GM18907 (cell line): ENCODE results near the gene ENOX1.

ENCODE experiments used
- ATAC-seq: cut with Tn5 transposase; IDR thresholded peaks from one replicate; pipeline ENCODE4 v1.9.1; 2021; ENCODE audit warnings: mild to moderate bottlenecking, moderate library complexity; ENCODE audit not compliant: unreplicated experiment

Gene ENOX1

DNA sequence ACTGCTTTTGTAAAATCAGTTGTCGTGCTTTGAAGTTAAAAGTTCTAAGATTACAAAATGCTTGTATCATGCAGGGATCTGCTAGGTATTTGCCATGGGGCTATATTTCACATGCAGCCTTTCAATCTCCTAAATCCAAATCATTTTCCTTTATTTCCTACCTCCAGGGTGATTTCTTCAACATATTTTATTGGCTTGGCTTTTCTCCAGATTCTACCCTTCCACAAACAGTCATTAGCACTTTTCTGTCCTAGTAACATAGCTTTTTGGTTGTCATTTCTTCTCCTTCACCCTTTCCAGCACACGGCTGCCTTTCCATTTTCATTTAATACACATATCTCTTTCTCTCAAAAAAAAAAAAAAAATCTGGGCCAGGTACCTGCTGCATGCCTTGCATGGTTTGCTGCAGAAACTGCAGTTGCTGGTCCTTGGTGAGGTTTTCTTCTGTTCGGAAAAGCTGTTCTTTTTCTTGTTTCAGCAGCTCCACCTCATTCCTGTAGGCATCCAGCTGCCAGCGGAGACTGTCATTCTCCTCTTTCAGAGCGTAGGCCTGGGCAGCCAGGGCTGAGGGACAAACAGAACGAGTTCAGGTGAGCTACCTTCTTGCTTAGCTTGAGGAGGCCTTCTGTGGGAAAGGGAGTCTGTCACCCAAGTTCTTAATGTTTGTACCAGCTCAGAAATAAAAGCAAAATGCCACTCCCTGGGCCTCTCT, 488.6 kb downstream of the ENOX1 start:
- ATAC-seq: no peak

DNA sequence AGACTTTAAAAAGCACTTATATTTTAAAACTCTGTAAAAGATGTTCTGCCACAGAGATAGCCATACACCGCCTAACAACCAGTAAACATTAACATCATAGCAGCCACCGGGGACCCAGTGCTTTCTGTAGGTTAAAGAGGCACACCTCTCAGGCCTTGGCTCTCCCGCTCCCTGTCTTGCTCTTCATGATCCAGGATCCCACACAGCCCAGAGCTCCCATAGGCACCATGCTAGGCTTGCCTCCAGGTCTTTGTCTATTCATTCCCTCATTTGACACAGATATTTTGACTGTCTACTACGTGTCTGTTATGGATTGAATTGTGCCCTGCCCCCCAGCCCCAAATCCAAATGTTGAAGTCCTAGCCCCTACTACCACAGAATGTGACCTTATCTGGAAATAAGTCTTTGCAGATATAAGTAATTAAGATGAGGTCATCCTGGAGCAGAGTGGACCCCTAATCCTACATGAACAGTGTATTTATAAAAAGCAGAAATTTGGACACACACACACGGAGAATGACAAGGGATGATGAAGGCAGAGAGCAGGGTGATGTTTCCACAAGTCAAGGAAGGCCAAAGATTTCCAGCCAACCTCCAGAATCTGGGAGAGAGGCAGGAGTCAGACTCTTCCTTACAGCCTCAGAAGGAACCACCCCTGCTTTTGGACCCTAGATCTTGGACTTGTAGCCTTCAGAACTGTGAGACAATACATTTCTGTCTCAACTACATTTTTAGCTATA, 490.8 kb downstream of the ENOX1 start:
- ATAC-seq: no peak

GRCh38 chr13:43295321-43295720, 491.5 kb downstream of the ENOX1 start:
- ATAC-seq: no peak

GRCh38 chr13:43294412-43294811, 492.4 kb downstream of the ENOX1 start:
- ATAC-seq: no peak

- ATAC-seq: no peak
Observed at GRCh38 chr13:43293986-43294385, 492.8 kb downstream of the ENOX1 start.

DNA sequence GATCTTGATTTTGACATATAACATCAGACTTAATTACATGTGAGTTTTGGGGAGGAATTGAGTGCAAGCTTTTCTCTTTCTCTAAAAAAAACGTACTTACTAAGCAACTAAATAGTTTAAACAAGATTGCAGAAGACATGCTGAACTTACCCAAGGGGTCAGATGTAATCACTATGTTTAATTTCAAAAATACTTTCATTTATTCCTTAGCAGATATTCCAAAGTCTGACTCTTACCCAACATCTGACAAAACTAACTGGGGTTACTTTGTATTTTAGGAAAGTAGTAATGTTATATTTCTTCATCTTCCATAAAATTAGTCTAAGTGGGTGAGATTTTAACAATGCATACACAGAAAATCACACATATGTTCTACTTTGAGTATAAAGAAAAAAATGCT, 493.2 kb downstream of the ENOX1 start:
- ATAC-seq: no peak

DNA sequence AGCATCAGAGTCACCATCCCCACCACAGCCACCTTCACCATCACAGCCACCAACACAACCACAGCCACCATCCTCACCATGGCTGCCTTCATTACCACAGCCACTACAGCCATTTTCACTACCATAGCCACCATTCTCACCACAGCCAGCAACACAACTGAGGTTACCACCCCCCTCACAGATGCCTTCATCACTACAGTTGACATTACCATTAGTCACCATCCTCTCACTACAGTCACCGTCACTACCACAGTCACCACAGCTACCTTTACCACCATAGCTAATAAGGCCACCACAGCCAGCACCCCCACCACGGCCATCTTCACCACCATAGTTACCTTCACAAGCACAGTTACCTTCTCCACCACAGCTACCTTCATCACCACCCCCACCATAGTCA, 493.8 kb downstream of the ENOX1 start:
- ATAC-seq: no peak

DNA sequence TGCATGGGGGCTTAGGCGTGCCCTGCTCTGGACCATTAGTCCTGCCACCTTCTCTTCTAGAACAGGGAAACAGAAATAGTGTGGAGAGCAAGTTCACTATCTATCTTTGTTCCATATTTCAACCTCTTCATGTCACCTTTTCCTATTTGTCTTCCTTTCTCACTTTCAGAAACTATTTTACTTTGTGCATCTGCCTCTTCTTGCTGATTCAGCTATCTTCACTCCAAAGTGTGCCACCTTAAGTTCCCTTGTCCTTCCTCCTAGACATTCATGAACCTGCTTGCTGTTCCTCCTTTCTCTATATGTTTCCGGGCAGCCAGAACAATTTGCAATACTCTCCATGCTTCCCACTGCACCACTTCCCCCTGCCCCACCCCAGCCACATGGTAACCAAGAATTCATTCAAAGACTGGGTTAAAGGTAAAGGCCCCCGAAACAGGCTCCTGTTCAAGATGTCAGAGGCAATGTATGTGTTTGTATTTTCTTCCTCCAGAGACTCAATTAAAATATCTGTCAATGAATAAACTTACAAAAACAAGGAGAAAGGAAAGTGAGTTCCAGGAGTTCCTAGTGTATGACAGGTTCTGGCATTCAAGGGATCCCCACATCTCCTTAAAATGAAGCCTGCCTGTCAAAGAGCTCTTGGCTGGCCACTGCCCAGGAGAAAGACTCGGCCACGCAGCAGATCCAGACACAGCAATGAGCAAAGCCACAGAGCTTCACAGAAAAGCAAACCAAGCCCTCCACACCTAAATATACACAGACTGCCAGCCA, 495.3 kb downstream of the ENOX1 start:
- ATAC-seq: no peak

GRCh38 chr13:43289470-43290255, 497.1 kb downstream of the ENOX1 start:
- ATAC-seq: no peak

DNA sequence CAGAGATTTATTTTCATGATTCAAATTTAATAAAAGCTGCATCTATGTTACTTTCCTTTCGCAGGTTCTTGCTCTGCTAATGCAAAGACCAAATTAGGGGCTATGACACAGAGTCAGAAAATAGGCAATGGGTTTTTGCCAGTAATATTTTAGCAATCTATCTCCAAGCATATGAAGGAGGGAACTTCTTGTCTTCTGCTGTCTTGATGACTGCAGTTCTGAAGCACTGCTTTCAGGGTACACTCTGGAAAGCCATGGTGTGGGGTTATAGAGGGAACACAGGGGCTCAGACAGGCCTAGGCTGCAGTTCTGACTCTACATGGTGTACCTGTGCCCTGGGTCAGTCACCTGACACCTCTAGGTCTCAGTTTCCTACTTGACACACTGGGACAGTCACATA, 500.0 kb downstream of the ENOX1 start:
- ATAC-seq: no peak

DNA sequence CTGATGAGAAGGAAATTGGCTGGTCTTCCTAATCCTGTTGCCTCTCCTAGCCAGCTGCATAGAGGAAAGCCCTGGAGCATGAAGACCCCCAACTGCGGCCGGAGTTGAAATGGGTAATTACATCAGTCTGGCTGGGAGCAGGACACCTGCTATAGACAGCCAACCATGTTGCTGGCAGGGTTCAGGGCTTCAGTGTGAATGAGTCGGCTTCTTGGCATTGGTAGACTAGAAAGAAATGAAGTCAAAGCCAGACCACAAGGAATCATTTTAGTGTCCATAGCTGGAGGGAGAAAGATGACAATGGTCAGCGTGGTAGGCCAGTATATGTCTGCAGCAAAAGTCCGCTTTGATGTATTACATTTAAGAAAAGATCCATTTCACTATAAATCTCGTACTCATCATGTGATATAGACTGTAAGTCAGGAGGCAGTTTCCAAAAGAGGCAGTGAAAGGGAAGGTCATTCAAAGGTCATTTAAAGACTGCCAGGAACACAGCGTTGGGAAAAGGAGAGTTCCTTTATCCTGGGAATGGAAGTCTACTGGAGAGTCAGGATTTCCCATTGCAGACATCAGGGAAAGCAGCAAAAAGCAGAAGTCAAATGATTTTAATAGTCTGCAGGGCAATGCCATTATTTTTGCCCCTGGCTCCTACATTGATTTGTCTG, 500.7 kb downstream of the ENOX1 start:
- ATAC-seq: no peak

DNA sequence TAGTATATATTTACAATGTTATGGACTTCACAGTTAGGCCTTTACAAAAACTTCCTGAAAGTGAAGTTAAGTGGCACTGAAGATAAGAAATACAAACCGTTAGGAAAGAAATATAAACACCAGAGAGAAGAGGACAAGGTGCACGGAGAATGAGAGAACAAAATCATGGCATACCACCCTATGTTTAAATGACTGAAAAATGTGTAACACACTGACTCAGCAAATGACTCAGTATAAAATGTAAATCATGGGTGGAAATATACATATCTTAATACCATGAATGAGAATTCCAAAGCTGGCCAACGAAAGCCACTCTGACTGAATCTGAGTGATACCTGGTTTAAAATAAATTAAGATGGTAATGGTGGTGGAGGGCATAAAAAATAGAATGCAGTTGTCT, 502.6 kb downstream of the ENOX1 start:
- no peak for ATAC-seq

- ATAC-seq: no peak
Observed at GRCh38 chr13:43279696-43280095, 507.1 kb downstream of the ENOX1 start.

GRCh38 chr13:43278127-43278526, 508.6 kb downstream of the ENOX1 start:
- ATAC-seq: no peak

- no peak for ATAC-seq
Observed at GRCh38 chr13:43277142-43277541, 509.6 kb downstream of the ENOX1 start.

- no peak for ATAC-seq
Observed at GRCh38 chr13:43274881-43275280, 511.9 kb downstream of the ENOX1 start.

- ATAC-seq: no peak
Observed at GRCh38 chr13:43273362-43273761, 513.4 kb downstream of the ENOX1 start.

DNA sequence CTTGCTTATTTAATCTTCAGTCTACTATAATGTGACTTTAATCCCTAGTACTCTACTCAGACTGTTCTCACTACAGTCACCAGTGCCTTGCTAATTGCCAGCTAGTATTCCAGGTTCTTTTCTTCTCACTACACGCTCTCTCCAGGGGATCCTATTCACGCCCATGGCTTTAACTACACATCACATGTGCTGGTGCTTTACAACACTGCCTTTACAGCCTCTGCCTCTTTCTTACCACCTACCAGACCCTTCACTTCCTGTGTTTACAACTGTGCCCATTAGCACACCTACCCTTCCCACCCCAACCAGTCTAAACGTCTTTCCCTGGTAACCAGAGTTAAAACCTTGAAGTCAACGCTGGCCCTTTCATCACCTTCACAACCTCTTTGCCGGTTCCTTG, 513.9 kb downstream of the ENOX1 start:
- ATAC-seq: no peak

GRCh38 chr13:43271152-43271551, 515.6 kb downstream of the ENOX1 start:
- ATAC-seq: no peak

GRCh38 chr13:43270130-43270830, 516.5 kb downstream of the ENOX1 start:
- ATAC-seq: no peak
